Choroid plexus epithelial cell (primary cell): Measurements from ENCODE around the gene TOM1.

Source experiments
- DNase-seq: peaks from one replicate; pipeline ENCODE4 v3.0.0-alpha.2; 2010; ENCODE audit warnings: low read depth
- H3K4me3 ChIP-seq: 2 replicates; pipeline ENCODE4 v1.5.1; 2011; ENCODE audit warnings: low read depth, mild to moderate bottlenecking, control low read depth, low read length, moderate library complexity
- CTCF ChIP-seq: conservative IDR thresholded peaks from 2 replicates; pipeline ENCODE4 v1.5.1; 2011; ENCODE audit warnings: low read depth, mild to moderate bottlenecking, control low read depth, inconsistent platforms, low read length, moderate library complexity

Gene TOM1

GRCh38 chr22:35323305-35323704 is 23.6 kb downstream of the TOM1 start:
- H3K4me3 ChIP-seq, result no peak overlapping the region
- DNase-seq, result no peak
- no peak for TF ChIP-seq CTCF

DNA sequence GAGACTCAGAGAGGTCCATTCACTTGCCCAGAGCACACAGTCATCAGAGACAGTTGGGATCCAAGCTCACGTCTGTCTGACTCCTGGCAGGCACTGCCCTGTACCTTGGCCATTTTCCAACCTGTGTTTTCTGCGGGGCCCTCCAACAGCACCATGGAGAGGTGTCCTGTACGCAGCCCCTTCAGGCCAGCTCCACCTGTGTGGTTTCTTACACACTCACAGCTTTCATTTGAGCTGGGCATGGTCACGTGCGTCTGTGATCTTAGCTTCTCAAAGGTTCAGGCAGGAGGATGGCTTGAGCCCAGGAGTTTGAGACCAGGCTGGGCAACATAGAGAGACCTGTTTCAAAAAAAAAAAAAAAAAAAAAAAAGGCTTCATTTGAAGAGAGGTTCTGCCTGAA is 24.4 kb downstream of the TOM1 start:
- no peak for DNase-seq
- H3K4me3 ChIP-seq, result no peak overlapping the region
- no peak for TF ChIP-seq CTCF

GRCh38 chr22:35324762-35325161 is 25.1 kb downstream of the TOM1 start:
- H3K4me3 ChIP-seq, result no peak overlapping the region
- no peak for TF ChIP-seq CTCF
- DNase-seq, result no peak

DNA sequence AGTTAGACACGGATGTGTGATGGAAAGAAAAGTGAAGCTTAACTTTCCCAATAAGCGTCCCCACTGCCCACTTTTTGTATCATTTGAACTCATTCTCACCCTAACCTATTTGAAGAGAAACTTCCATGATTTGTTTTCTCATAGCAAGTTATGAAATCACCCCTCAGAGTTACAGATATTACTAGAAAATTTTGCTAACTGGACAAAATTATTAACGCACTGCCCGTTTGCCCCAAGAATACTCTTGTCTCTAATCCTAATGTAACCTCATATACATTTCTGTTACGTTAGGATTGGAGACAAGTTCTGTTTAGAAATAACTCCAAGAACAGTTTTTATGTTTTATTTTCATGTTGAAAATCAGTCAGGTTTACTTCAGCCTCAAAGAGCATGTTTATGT is 25.5 kb downstream of the TOM1 start:
- no peak for TF ChIP-seq CTCF
- no peak overlapping the region for H3K4me3 ChIP-seq
- no peak for DNase-seq

DNA sequence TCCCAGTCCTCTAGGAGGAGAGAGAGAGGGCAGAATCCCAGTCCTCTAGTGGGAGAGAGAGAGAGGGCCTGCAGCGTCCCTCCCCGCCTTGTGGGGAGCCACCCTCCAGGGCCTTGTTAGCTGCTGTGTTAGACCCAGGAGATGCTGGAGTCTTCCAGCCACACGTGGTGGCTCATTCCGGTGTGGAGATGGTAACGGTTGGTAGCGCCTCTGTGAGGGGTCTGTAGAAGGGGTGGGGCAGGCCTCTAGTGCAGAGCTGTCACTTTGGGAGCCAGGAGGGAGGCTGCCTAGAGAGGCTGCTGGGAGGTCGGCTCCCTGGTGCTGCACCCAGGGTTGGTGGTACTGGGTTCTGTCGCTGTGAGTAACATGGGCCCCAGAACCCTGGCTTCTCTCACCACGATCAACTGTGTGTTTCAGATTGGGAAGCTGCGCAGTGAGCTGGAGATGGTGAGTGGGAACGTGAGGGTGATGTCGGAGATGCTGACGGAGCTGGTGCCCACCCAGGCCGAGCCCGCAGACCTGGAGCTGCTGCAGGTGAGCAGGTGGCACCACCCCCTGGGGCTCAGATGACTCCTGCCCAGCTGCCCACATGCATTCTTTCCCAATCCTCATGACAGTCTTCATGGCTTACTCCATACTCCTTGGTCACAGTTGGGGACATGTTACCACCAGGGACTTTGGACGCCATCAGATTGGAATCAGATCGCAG is 27.3 kb downstream of the TOM1 start:
- H3K4me3 ChIP-seq, result no peak overlapping the region
- TF ChIP-seq CTCF, result no peak
- DNase-seq, result no peak

- TF ChIP-seq CTCF, result no peak
- DNase-seq, result no peak
- no peak overlapping the region for H3K4me3 ChIP-seq
Observed at GRCh38 chr22:35327690-35328471, 28.2 kb downstream of the TOM1 start.
